K562 (cell line): ENCODE measurements around the gene WDR83. TPM values are rescaled to one million over a fixed set of nuclear protein-coding genes. Genes with fewer than 3 reads are reported as not detected.

ENCODE experiments used
- ATAC-seq: fragments of 200-7000 bp; cut with Tn5 transposase; 3 replicates; pipeline ENCODE4 v1.9.1; 2020; ENCODE audit warnings: moderate library complexity
- BruUV-seq: library from RNA; stranded (reverse); fragments of 400-500 nt; replicated peaks from 2 replicates; lab custom pipeline; 2021; lab: Mats Ljungman, UMichigan
- CTCF ChIA-PET: fragments of 300-600 bp; formaldehyde crosslinking; extraction: SDS; loops from one replicate; lab custom pipeline; 2021; ENCODE audit warnings: low intra/inter-chr PET ratio; lab: Yijun Ruan, JAX
- POLR2A ChIA-PET: fragments of 300-600, 350-650 bp; sonication (Branson Sonifier 250); formaldehyde crosslinking; extraction: SDS; loops from one replicate; lab custom pipeline; 2021; ENCODE audit warnings: antibody characterized with exemption, inconsistent platforms; lab: Yijun Ruan, JAX
- DNase-seq, 4 experiments: peaks; one replicate each; pipeline versions ENCODE4 v3.0.0 to v3.0.0-alpha.2; 2011 to 2018; ENCODE audit warnings: low spot score in 3 of 4, mixed read lengths in 3 of 4; ENCODE audit errors: extremely low read depth in 1 of 4
- FAIRE-seq: peaks from 2 replicates; lab custom pipeline; 2011; peaks lifted over from hg19 to GRCh38; lab: Jason Lieb, UNC
- H2AFZ ChIP-seq: 2 replicates; pipeline ENCODE4 v1.6.0; 2011; ENCODE audit warnings: low read depth, low read length, control low read depth, inconsistent platforms
- H3K27ac ChIP-seq: fragments of 200-600 bp; 3 replicates; pipeline ENCODE4 v1.8.0; 2011; ENCODE audit warnings: low read depth, mild to moderate bottlenecking, control low read depth, inconsistent platforms, low read length, moderate library complexity, mixed read lengths; ENCODE audit errors: extremely low read depth
- H3K27me3 ChIP-seq, 2 experiments: fragments of 300-600 bp in 1 of 2; 2 replicates in 1 of 2; 3 replicates in 1 of 2; pipeline versions ENCODE4 v1.6.0 to v1.8.0; 2011; ENCODE audit warnings: inconsistent platforms in 2 of 2, low read length in 2 of 2, mild to moderate bottlenecking in 1 of 2, mixed read lengths in 1 of 2, moderate library complexity in 1 of 2; ENCODE audit not compliant: control insufficient read depth in 2 of 2, insufficient read depth in 2 of 2
- H3K36me3 ChIP-seq: fragments of 300-600 bp; 3 replicates; pipeline ENCODE4 v1.8.0; 2011; ENCODE audit warnings: mild to moderate bottlenecking, low read length, inconsistent platforms; ENCODE audit not compliant: control insufficient read depth, insufficient read depth
- H3K4me1 ChIP-seq, 2 experiments: fragments of 200-600 bp in 1 of 2; replicated peaks in 1 of 2; 2 replicates in 1 of 2; 3 replicates in 1 of 2; pipeline versions ENCODE4 v1.5.1 to v1.8.0; 2011; ENCODE audit warnings: inconsistent platforms in 2 of 2, low read length in 2 of 2, mild to moderate bottlenecking in 1 of 2, mixed read lengths in 1 of 2, moderate library complexity in 1 of 2; ENCODE audit not compliant: control insufficient read depth in 2 of 2, insufficient read depth in 2 of 2
- H3K4me2 ChIP-seq: 2 replicates; pipeline ENCODE4 v1.6.1; 2011; ENCODE audit warnings: low read length, control low read depth, inconsistent platforms, mixed read lengths; ENCODE audit not compliant: insufficient read depth
- H3K4me3 ChIP-seq: fragments of 200-600 bp; sonication (generic), shearing (Covaris generic); 2 replicates; pipeline ENCODE4 v1.5.1; 2016; ENCODE audit warnings: control low read depth, inconsistent platforms
- H3K79me2 ChIP-seq: fragments of 200-600 bp; 3 replicates; pipeline ENCODE4 v1.8.0; 2011; ENCODE audit warnings: low read length, inconsistent platforms; ENCODE audit not compliant: control insufficient read depth, insufficient read depth
- H3K9ac ChIP-seq, 2 experiments: 2 replicates each; pipeline versions ENCODE4 v1.6.0 to v1.6.1; 2011; ENCODE audit warnings: low read depth in 2 of 2, low read length in 2 of 2, control low read depth in 1 of 2, inconsistent platforms in 1 of 2, mild to moderate bottlenecking in 1 of 2, mixed read lengths in 1 of 2; ENCODE audit not compliant: insufficient read depth in 1 of 2
- H3K9me1 ChIP-seq: one replicate; pipeline ENCODE4 v1.6.0; 2011; ENCODE audit warnings: inconsistent platforms, mild to moderate bottlenecking, low read length, moderate library complexity; ENCODE audit not compliant: control insufficient read depth, insufficient read depth
- H3K9me3 ChIP-seq: replicated peaks from 2 replicates; pipeline ENCODE4 v1.5.1; 2011; ENCODE audit warnings: low read depth, low read length, inconsistent platforms; ENCODE audit not compliant: control insufficient read depth, insufficient read depth
- H4K20me1 ChIP-seq: replicated peaks from 2 replicates; pipeline ENCODE4 v1.6.1; 2011; ENCODE audit warnings: low read length, inconsistent platforms, mixed read lengths; ENCODE audit not compliant: control insufficient read depth, insufficient read depth
- ELF1 ChIP-seq: fragments of 200-800 bp; sonication (Bioruptor generic); IDR thresholded peaks from 2 replicates; pipeline ENCODE4 v1.6.1; 2016; ENCODE audit warnings: missing genetic modification characterization, missing compliant biosample characterization
- WGBS: fragments of 100-300 bp; shearing (Covaris generic); methylation state at CpG from one replicate; pipeline ENCODE4 v1.1.6; 2016; ENCODE audit warnings: low coverage, mixed read lengths; ENCODE audit not compliant: insufficient coverage; ENCODE audit errors: missing lambda C conversion rate; 5-methylcytosine and 5-hydroxymethylcytosine counted together
- in situ Hi-C: fragments of 300-500 bp; cut with MboI; formaldehyde crosslinking; loops from 4 replicates; pipeline ENCODE4 v1.15.0; 2018; ENCODE audit warnings: inconsistent platforms, mixed read lengths
- intact Hi-C: fragments of 100-400 bp; cut with micrococcal nuclease; formaldehyde crosslinking; loops from 2 replicates; pipeline ENCODE4 v1.14.2; 2022
- polyA plus RNA-seq, 8 experiments: library from polyadenylated mRNA; depleted of rRNA in 4 of 8; stranded (reverse) in 5 of 8; unstranded in 3 of 8; fragments of >200 nt; fragmentation: Nextera tagmentation in 2 of 8; fragmentation: Illumina TruSeq in 1 of 8; extraction: Ambion mirVana in 2 of 8; extraction: Trizol in 1 of 8; gene quantifications; 2 replicates each; pipeline versions ENCODE4 v1.2.1 to v1.2.3, GENCODE V29; 2011 to 2014; ENCODE audit warnings: inconsistent platforms in 1 of 8, missing spikeins in 1 of 8
- total RNA-seq, 7 experiments: library from RNA; depleted of rRNA in 6 of 7; stranded (reverse); fragments of >200 nt in 6 of 7; fragmentation: Illumina TruSeq in 2 of 7; extraction: Trizol in 2 of 7; gene quantifications; 2 replicates each; pipeline versions ENCODE4 v1.2.1 to v1.2.3, GENCODE V29; 2011 to 2021; ENCODE audit warnings: low replicate concordance in 1 of 7
- TF ChIP-seq, protein P1 (sequence below): sonication (generic); formaldehyde crosslinking; IDR thresholded peaks from 2 replicates; pipeline ENCODE4 v1.8.0; 2022; ENCODE audit warnings: mild to moderate bottlenecking, low read depth, missing genetic modification reagents
- TF ChIP-seq, protein P2 (sequence below), 2 experiments: fragments of 450-650 bp in 1 of 2; sonication (generic) in 1 of 2; formaldehyde crosslinking in 1 of 2; IDR thresholded peaks; 2 replicates each; pipeline versions ENCODE4 v1.7.1 to v1.9.0; 2016 to 2022; ENCODE audit warnings: inconsistent platforms in 1 of 2, mild to moderate bottlenecking in 1 of 2, missing genetic modification reagents in 1 of 2

The WDR83 gene
- total and polyA plus RNA-seq, 9 of the 15 experiments (the other 6 are each of a cell fraction or from before 2014, with no cell fraction given) = 0.52 to 21.3 (median 4.2) TPM

DNA sequence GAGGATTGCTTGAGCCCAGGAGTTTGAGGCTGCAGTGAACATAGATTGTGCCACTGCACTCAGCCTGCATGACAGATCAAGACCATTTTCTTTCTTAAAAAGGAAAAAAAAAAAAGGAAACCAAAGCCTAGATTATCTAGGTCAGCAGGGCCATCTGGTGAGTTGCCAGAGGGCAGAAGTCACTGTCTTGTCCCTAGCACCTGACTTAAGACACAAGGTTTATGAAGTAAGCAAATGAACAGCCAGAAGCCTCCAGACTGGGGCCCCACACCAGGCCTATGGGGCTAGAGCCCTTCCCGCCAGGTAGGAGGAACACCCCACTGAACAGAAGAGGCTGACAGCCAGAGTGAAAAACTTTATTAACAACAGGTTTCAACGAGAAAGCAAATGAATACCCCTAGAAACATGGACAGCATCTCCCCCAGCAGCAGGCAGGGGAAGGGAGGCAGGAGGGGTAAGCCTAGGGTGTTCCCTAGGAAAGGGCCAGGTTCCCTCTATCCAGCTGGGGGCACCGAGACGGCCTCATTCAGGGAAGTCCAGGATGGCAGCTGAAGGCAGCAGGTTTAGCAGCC lies 1.2 kb downstream of the WDR83 start:
- H3K27me3 ChIP-seq = no peaks in the 10 kb centered on the region
- no peaks in the 10 kb centered on the region for H3K9me1 ChIP-seq
- FAIRE-seq (peak; percentile 19), ATAC-seq (no peak), DNase-seq (no peak)
- H3K27ac ChIP-seq = no peak overlapping the region; the same call in 2 of the 3 replicates
- no peak overlapping the region for H2AFZ ChIP-seq
- peaks cover 5% of the 10 kb centered on the region; the same call in 1 of the 2 replicates for H4K20me1 ChIP-seq
- H3K9ac ChIP-seq = peak overlapping the region; percentile 88 to 100; a peak in 1 of 4 replicates
- H3K9me3 ChIP-seq = no peaks in the 10 kb centered on the region
- peaks cover 34% of the 10 kb centered on the region for H3K79me2 ChIP-seq
- in situ Hi-C loops = no loop called here
- H3K4me3 ChIP-seq = peak overlapping the region; percentile 74
- peak overlapping the region; percentile 88 for H3K4me2 ChIP-seq
- POLR2A ChIA-PET = interaction anchor here (0.9 to 4.7 kb wide), 2 partner anchors 12 to 303 kb away, joined by 4 to 39 read pairs; partner anchors contain the start of genes DHPS and ZNF442
- H3K4me1 ChIP-seq = peaks cover 18 to 56% of the 10 kb centered on the region in 2 experiments; a peak in 4 of 5 replicates
- CTCF ChIA-PET = no interaction called here
- BruUV-seq = no TSS peak
- intact Hi-C loops = no loop called here
- TF ChIP-seq, protein P1, sequence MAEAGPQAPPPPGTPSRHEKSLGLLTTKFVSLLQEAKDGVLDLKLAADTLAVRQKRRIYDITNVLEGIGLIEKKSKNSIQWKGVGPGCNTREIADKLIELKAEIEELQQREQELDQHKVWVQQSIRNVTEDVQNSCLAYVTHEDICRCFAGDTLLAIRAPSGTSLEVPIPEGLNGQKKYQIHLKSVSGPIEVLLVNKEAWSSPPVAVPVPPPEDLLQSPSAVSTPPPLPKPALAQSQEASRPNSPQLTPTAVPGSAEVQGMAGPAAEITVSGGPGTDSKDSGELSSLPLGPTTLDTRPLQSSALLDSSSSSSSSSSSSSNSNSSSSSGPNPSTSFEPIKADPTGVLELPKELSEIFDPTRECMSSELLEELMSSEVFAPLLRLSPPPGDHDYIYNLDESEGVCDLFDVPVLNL (CRISPR knock-in tag) = peak; percentile 1; the same call in 1 of the 2 replicates
- TF ChIP-seq, protein P2, sequence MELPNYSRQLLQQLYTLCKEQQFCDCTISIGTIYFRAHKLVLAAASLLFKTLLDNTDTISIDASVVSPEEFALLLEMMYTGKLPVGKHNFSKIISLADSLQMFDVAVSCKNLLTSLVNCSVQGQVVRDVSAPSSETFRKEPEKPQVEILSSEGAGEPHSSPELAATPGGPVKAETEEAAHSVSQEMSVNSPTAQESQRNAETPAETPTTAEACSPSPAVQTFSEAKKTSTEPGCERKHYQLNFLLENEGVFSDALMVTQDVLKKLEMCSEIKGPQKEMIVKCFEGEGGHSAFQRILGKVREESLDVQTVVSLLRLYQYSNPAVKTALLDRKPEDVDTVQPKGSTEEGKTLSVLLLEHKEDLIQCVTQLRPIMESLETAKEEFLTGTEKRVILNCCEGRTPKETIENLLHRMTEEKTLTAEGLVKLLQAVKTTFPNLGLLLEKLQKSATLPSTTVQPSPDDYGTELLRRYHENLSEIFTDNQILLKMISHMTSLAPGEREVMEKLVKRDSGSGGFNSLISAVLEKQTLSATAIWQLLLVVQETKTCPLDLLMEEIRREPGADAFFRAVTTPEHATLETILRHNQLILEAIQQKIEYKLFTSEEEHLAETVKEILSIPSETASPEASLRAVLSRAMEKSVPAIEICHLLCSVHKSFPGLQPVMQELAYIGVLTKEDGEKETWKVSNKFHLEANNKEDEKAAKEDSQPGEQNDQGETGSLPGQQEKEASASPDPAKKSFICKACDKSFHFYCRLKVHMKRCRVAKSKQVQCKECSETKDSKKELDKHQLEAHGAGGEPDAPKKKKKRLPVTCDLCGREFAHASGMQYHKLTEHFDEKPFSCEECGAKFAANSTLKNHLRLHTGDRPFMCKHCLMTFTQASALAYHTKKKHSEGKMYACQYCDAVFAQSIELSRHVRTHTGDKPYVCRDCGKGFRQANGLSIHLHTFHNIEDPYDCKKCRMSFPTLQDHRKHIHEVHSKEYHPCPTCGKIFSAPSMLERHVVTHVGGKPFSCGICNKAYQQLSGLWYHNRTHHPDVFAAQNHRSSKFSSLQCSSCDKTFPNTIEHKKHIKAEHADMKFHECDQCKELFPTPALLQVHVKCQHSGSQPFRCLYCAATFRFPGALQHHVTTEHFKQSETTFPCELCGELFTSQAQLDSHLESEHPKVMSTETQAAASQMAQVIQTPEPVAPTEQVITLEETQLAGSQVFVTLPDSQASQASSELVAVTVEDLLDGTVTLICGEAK (IDR thresholded peaks at IDR 0.05) = peak; percentile 80
- TF ChIP-seq, protein P2 (CRISPR knock-in tag; IDR thresholded peaks at IDR 0.05) = peak; percentile 86
- TF ChIP-seq ELF1 (tag) = no peak
- TF ChIP-seq, all 486 proteins: peak for 2
- WGBS = 70% methylated on average over 2 of the region's 4 CpGs
- H3K36me3 ChIP-seq = peaks cover 33% of the 10 kb centered on the region; the same call in 2 of the 3 replicates
